HEK293 (cell line): ENCODE measurements around the gene TMEM229B.

Experiments used
- GLIS2 ChIP-seq: fragments of 450-650 bp; formaldehyde crosslinking; IDR thresholded peaks from 2 replicates; pipeline ENCODE4 v1.5.1; 2016; ENCODE audit warnings: missing biosample characterization, missing genetic modification characterization
- HOXA7 ChIP-seq: sonication (generic); formaldehyde crosslinking; IDR thresholded peaks from 2 replicates; pipeline ENCODE4 v1.8.1; 2022; ENCODE audit warnings: missing genetic modification reagents, borderline replicate concordance
- TCF7L2 ChIP-seq: IDR thresholded peaks from 2 replicates; pipeline ENCODE4 v1.6.1; 2011; ENCODE audit warnings: low read depth, mild to moderate bottlenecking, inconsistent platforms, low read length, moderate library complexity, borderline replicate concordance
- YY2 ChIP-seq: fragments of 450-650 bp; formaldehyde crosslinking; IDR thresholded peaks from 2 replicates; pipeline ENCODE4 v1.5.1; 2016; ENCODE audit warnings: missing biosample characterization, missing genetic modification characterization
- ZBTB20 ChIP-seq: fragments of 450-650 bp; formaldehyde crosslinking; IDR thresholded peaks from 2 replicates; pipeline ENCODE4 v1.5.1; 2016; ENCODE audit warnings: missing biosample characterization, missing genetic modification characterization
- ZIC2 ChIP-seq: fragments of 450-650 bp; formaldehyde crosslinking; IDR thresholded peaks from 2 replicates; pipeline ENCODE4 v1.5.1; 2016; ENCODE audit warnings: missing biosample characterization, missing genetic modification characterization
- ZNF112 ChIP-seq: fragments of 450-650 bp; formaldehyde crosslinking; IDR thresholded peaks from 2 replicates; pipeline ENCODE4 v1.5.0; 2017; ENCODE audit warnings: missing biosample characterization, missing genetic modification characterization
- ZNF146 ChIP-seq: fragments of 450-650 bp; formaldehyde crosslinking; IDR thresholded peaks from 2 replicates; pipeline ENCODE4 v1.5.1; 2016; ENCODE audit warnings: missing biosample characterization, missing genetic modification characterization
- ZNF311 ChIP-seq: fragments of 450-650 bp; formaldehyde crosslinking; IDR thresholded peaks from 2 replicates; pipeline ENCODE4 v1.5.1; 2017; ENCODE audit warnings: missing biosample characterization, missing genetic modification characterization, borderline replicate concordance
- ZNF433 ChIP-seq: fragments of 450-650 bp; formaldehyde crosslinking; IDR thresholded peaks from 2 replicates; pipeline ENCODE4 v1.5.1; 2016; ENCODE audit warnings: missing biosample characterization, missing genetic modification characterization, low read depth
- ZNF501 ChIP-seq: fragments of 450-650 bp; formaldehyde crosslinking; IDR thresholded peaks from 2 replicates; pipeline ENCODE4 v1.5.1; 2016; ENCODE audit warnings: missing biosample characterization, missing genetic modification characterization
- ZNF561 ChIP-seq: fragments of 450-650 bp; IDR thresholded peaks from 2 replicates; pipeline ENCODE4 v1.5.1; 2018; ENCODE audit warnings: missing biosample characterization, missing genetic modification characterization, borderline replicate concordance
- ZNF610 ChIP-seq: fragments of 450-650 bp; formaldehyde crosslinking; IDR thresholded peaks from 2 replicates; pipeline ENCODE4 v1.5.1; 2016; ENCODE audit warnings: missing biosample characterization, missing genetic modification characterization, borderline replicate concordance
- ZNF670 ChIP-seq: fragments of 450-650 bp; formaldehyde crosslinking; IDR thresholded peaks from 2 replicates; pipeline ENCODE4 v1.5.1; 2016; ENCODE audit warnings: missing biosample characterization, missing genetic modification characterization, low read depth
- TF ChIP-seq, protein P1 (sequence below): fragments of 450-650 bp; formaldehyde crosslinking; conservative IDR thresholded peaks from 2 replicates; pipeline ENCODE4 v1.5.1; 2016; ENCODE audit warnings: low read depth, missing biosample characterization, missing genetic modification characterization
- TF ChIP-seq, protein P2 (sequence below): fragments of 450-650 bp; formaldehyde crosslinking; IDR thresholded peaks from 2 replicates; pipeline ENCODE4 v1.5.1; 2016; ENCODE audit warnings: missing biosample characterization, missing genetic modification characterization
- TF ChIP-seq, protein P3 (sequence below): fragments of 450-650 bp; IDR thresholded peaks from 2 replicates; pipeline ENCODE4 v1.5.1; 2018; ENCODE audit warnings: missing biosample characterization, missing genetic modification characterization
- TF ChIP-seq, protein P4 (sequence below): fragments of 450-650 bp; formaldehyde crosslinking; IDR thresholded peaks from 2 replicates; pipeline ENCODE4 v1.5.1; 2016; ENCODE audit warnings: missing biosample characterization, missing genetic modification characterization, borderline replicate concordance
- TF ChIP-seq, protein P5 (sequence below): fragments of 450-650 bp; formaldehyde crosslinking; IDR thresholded peaks from 2 replicates; pipeline ENCODE4 v1.5.1; 2016; ENCODE audit warnings: missing biosample characterization, missing genetic modification characterization
- TF ChIP-seq, protein P6 (sequence below): fragments of 450-650 bp; formaldehyde crosslinking; IDR thresholded peaks from 2 replicates; pipeline ENCODE4 v1.5.1; 2016; ENCODE audit warnings: missing biosample characterization, missing genetic modification characterization, low read depth
- TF ChIP-seq, protein P7 (sequence below): fragments of 450-650 bp; formaldehyde crosslinking; IDR thresholded peaks from 2 replicates; pipeline ENCODE4 v1.5.1; 2016; ENCODE audit warnings: missing biosample characterization, missing genetic modification characterization
- TF ChIP-seq, protein P8 (sequence below): fragments of 450-650 bp; formaldehyde crosslinking; IDR thresholded peaks from 2 replicates; pipeline ENCODE4 v1.5.1; 2016; ENCODE audit warnings: missing biosample characterization, missing genetic modification characterization

TMEM229B gene

DNA sequence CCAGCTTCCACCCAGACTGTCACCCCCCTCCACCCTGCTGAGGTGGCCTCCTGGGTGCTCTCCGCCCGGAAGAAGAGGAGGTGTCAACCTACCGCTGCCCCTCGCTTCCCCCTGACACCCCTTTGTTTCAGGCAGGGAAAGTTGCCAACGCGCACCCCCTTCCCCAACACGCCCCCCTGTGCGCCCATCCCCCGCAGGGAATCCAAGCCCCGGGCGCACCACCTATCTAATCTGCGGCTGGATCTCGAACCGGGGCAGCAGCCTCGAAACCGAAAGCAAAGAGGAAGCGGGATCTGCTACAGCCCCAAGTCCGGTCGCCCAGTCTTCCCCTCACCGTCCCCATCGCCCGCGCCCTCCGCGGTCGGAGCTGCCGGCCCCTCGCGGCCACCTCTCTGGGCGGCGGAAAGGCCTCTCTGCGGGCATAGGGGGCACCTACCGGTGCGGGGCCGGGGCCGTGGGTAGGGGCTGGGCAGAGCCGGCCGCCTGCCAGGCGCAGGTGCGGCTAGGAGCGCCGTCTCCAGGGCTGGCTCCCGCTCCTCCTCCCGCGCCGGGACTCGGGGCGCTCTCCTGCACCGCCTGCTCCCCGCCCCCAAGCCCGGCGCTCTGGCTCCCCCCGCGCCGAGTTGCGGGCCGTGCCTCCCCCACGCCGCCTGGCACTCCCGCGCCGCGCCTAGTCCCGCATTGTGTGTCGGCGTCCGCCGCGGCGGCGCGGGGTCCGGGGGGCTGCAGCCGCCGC is 26.3 kb upstream of the TMEM229B start (continued):
- TF ChIP-seq, protein P1, sequence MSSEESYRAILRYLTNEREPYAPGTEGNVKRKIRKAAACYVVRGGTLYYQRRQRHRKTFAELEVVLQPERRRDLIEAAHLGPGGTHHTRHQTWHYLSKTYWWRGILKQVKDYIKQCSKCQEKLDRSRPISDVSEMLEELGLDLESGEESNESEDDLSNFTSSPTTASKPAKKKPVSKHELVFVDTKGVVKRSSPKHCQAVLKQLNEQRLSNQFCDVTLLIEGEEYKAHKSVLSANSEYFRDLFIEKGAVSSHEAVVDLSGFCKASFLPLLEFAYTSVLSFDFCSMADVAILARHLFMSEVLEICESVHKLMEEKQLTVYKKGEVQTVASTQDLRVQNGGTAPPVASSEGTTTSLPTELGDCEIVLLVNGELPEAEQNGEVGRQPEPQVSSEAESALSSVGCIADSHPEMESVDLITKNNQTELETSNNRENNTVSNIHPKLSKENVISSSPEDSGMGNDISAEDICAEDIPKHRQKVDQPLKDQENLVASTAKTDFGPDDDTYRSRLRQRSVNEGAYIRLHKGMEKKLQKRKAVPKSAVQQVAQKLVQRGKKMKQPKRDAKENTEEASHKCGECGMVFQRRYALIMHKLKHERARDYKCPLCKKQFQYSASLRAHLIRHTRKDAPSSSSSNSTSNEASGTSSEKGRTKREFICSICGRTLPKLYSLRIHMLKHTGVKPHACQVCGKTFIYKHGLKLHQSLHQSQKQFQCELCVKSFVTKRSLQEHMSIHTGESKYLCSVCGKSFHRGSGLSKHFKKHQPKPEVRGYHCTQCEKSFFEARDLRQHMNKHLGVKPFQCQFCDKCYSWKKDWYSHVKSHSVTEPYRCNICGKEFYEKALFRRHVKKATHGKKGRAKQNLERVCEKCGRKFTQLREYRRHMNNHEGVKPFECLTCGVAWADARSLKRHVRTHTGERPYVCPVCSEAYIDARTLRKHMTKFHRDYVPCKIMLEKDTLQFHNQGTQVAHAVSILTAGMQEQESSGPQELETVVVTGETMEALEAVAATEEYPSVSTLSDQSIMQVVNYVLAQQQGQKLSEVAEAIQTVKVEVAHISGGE (tag by site-specific recombination): peak; percentile 62
- TF ChIP-seq ZNF433 (tag by site-specific recombination): no peak
- no peak for TF ChIP-seq ZNF670 (tag by site-specific recombination)
- TF ChIP-seq ZNF146 (tag by site-specific recombination): no peak
- peak; percentile 72 for TF ChIP-seq GLIS2 (tag by site-specific recombination)
- TF ChIP-seq ZNF501 (tag by site-specific recombination): no peak
- TF ChIP-seq ZNF610: no peak
- TF ChIP-seq TCF7L2: no peak
- TF ChIP-seq, protein P2, sequence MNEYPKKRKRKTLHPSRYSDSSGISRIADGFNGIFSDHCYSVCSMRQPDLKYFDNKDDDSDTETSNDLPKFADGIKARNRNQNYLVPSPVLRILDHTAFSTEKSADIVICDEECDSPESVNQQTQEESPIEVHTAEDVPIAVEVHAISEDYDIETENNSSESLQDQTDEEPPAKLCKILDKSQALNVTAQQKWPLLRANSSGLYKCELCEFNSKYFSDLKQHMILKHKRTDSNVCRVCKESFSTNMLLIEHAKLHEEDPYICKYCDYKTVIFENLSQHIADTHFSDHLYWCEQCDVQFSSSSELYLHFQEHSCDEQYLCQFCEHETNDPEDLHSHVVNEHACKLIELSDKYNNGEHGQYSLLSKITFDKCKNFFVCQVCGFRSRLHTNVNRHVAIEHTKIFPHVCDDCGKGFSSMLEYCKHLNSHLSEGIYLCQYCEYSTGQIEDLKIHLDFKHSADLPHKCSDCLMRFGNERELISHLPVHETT (tag by site-specific recombination): no peak
- TF ChIP-seq, protein P3, sequence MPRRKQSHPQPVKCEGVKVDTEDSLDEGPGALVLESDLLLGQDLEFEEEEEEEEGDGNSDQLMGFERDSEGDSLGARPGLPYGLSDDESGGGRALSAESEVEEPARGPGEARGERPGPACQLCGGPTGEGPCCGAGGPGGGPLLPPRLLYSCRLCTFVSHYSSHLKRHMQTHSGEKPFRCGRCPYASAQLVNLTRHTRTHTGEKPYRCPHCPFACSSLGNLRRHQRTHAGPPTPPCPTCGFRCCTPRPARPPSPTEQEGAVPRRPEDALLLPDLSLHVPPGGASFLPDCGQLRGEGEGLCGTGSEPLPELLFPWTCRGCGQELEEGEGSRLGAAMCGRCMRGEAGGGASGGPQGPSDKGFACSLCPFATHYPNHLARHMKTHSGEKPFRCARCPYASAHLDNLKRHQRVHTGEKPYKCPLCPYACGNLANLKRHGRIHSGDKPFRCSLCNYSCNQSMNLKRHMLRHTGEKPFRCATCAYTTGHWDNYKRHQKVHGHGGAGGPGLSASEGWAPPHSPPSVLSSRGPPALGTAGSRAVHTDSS (tag by site-specific recombination): no peak
- TF ChIP-seq, protein P4, sequence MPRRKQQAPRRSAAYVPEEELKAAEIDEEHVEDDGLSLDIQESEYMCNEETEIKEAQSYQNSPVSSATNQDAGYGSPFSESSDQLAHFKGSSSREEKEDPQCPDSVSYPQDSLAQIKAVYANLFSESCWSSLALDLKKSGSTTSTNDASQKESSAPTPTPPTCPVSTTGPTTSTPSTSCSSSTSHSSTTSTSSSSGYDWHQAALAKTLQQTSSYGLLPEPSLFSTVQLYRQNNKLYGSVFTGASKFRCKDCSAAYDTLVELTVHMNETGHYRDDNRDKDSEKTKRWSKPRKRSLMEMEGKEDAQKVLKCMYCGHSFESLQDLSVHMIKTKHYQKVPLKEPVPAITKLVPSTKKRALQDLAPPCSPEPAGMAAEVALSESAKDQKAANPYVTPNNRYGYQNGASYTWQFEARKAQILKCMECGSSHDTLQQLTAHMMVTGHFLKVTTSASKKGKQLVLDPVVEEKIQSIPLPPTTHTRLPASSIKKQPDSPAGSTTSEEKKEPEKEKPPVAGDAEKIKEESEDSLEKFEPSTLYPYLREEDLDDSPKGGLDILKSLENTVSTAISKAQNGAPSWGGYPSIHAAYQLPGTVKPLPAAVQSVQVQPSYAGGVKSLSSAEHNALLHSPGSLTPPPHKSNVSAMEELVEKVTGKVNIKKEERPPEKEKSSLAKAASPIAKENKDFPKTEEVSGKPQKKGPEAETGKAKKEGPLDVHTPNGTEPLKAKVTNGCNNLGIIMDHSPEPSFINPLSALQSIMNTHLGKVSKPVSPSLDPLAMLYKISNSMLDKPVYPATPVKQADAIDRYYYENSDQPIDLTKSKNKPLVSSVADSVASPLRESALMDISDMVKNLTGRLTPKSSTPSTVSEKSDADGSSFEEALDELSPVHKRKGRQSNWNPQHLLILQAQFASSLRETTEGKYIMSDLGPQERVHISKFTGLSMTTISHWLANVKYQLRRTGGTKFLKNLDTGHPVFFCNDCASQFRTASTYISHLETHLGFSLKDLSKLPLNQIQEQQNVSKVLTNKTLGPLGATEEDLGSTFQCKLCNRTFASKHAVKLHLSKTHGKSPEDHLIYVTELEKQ (tag by site-specific recombination): no peak
- no peak for TF ChIP-seq ZNF112 (tag by site-specific recombination)
- TF ChIP-seq, protein P5, sequence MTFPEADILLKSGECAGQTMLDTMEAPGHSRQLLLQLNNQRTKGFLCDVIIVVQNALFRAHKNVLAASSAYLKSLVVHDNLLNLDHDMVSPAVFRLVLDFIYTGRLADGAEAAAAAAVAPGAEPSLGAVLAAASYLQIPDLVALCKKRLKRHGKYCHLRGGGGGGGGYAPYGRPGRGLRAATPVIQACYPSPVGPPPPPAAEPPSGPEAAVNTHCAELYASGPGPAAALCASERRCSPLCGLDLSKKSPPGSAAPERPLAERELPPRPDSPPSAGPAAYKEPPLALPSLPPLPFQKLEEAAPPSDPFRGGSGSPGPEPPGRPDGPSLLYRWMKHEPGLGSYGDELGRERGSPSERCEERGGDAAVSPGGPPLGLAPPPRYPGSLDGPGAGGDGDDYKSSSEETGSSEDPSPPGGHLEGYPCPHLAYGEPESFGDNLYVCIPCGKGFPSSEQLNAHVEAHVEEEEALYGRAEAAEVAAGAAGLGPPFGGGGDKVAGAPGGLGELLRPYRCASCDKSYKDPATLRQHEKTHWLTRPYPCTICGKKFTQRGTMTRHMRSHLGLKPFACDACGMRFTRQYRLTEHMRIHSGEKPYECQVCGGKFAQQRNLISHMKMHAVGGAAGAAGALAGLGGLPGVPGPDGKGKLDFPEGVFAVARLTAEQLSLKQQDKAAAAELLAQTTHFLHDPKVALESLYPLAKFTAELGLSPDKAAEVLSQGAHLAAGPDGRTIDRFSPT (tag by site-specific recombination): no peak
- TF ChIP-seq, protein P6, sequence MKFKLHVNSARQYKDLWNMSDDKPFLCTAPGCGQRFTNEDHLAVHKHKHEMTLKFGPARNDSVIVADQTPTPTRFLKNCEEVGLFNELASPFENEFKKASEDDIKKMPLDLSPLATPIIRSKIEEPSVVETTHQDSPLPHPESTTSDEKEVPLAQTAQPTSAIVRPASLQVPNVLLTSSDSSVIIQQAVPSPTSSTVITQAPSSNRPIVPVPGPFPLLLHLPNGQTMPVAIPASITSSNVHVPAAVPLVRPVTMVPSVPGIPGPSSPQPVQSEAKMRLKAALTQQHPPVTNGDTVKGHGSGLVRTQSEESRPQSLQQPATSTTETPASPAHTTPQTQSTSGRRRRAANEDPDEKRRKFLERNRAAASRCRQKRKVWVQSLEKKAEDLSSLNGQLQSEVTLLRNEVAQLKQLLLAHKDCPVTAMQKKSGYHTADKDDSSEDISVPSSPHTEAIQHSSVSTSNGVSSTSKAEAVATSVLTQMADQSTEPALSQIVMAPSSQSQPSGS (tag by site-specific recombination): no peak
- TF ChIP-seq ZNF311: no peak
- peak; percentile 48; the same call in 1 of the 2 replicates for TF ChIP-seq ZIC2 (tag by site-specific recombination)
- TF ChIP-seq ZNF561 (tag by site-specific recombination): no peak
- TF ChIP-seq HOXA7 (CRISPR knock-in tag): no peak
- TF ChIP-seq YY2 (tag by site-specific recombination): no peak
- TF ChIP-seq ZBTB20 (tag by site-specific recombination): 0 out of 2 replicates have a peak, but pooled peaks have one; percentile 4
- TF ChIP-seq, protein P7, sequence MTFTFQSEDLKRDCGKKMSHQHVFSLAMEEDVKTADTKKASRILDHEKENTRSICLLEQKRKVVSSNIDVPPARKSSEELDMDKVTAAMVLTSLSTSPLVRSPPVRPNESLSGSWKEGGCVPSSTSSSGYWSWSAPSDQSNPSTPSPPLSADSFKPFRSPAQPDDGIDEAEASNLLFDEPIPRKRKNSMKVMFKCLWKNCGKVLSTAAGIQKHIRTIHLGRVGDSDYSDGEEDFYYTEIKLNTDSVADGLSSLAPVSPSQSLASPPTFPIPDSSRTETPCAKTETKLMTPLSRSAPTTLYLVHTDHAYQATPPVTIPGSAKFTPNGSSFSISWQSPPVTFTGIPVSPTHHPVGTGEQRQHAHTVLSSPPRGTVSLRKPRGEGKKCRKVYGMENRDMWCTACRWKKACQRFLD (tag by site-specific recombination): no peak
- TF ChIP-seq, protein P8, sequence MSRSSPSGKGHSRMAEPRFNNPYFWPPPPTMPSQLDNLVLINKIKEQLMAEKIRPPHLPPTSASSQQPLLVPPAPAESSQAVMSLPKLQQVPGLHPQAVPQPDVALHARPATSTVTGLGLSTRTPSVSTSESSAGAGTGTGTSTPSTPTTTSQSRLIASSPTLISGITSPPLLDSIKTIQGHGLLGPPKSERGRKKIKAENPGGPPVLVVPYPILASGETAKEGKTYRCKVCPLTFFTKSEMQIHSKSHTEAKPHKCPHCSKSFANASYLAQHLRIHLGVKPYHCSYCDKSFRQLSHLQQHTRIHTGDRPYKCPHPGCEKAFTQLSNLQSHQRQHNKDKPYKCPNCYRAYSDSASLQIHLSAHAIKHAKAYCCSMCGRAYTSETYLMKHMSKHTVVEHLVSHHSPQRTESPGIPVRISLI (tag by site-specific recombination): no peak
